ENCODE measurements around the gene RPL35A. TPM values are rescaled to one million over a fixed set of nuclear protein-coding genes. Genes with fewer than 3 reads are reported as not detected.

The RPL35A gene
- total and polyA plus RNA-seq, 2 of the 8 experiments (the other 6 are each of a cell fraction or from before 2014, with no cell fraction given) = 695 to 1,393 TPM

- Histone ChIP-seq H2AFZ (ENCODE audit: low read length) (peak overlapping the region; percentile 42; the same call in 1 of the 2 replicates), H4K20me1 (replicated peaks in 1 of 2; ENCODE audit: control insufficient read depth in 1 of 2, insufficient read depth in 2 of 2, low read length in 2 of 2) (no peaks in the 10 kb centered on the region), H3K23ac (ENCODE audit: insufficient read length) (no peak overlapping the region), H3K79me1 (ENCODE audit: low read depth, low read length) (no peaks in the 10 kb centered on the region), H3K4me1 (replicated peaks in 1 of 4; ENCODE audit: control insufficient read depth in 3 of 4, insufficient read depth in 4 of 4, low read length in 3 of 4) (peaks cover 0 to 9% (median 2%) of the 10 kb centered on the region in 4 experiments; a peak in 2 of 7 replicates), H2BK15ac (ENCODE audit: low read length) (peak overlapping the region; percentile 37; the same call in 1 of the 2 replicates), H3K4me2 (ENCODE audit: insufficient read depth in 1 of 2, low read depth in 2 of 2, low read length in 2 of 2) (peak overlapping the region in 1 of 2 experiments; percentile 15; a peak in 1 of 4 replicates), H2BK5ac (ENCODE audit: low read depth, low read length) (no peak overlapping the region), H3K18ac (ENCODE audit: extremely low read depth, low read length) (0 out of 2 replicates have a peak overlapping the region, but pooled peaks have one; percentile 38), H3K9ac (replicated peaks in 1 of 4; ENCODE audit: extremely low read depth in 1 of 4, low read depth in 3 of 4, low read length in 3 of 4) (0 out of 7 replicates have a peak overlapping the region, but pooled peaks of 1 of the 4 experiments have one; percentile 19), H4K5ac (ENCODE audit: insufficient read length, low read depth, low read length) (no peak overlapping the region), H2BK120ac (replicated peaks; ENCODE audit: low read depth, low read length) (no peak overlapping the region), H3K56ac (replicated peaks; ENCODE audit: insufficient read length, low read depth, low read length) (no peak overlapping the region), H2BK20ac (ENCODE audit: low read length) (0 out of 2 replicates have a peak overlapping the region, but pooled peaks have one; percentile 48), H3K36me3 (ENCODE audit: control insufficient read depth in 2 of 4, insufficient read depth in 4 of 4, low read length in 3 of 4) (no peaks in the 10 kb centered on the region), H3K27ac (ENCODE audit: low read depth, low read length) (peak overlapping the region; percentile 69; the same call in 1 of the 2 replicates), H4K8ac (ENCODE audit: extremely low read depth, insufficient read depth, low read length) (no peak overlapping the region), H3K4ac (replicated peaks; ENCODE audit: insufficient read length, low read depth, low read length) (no peak overlapping the region), H3K4me3 (ENCODE audit: extremely low read depth in 1 of 4, insufficient read depth in 2 of 4, low read depth in 3 of 4, low read length in 4 of 4) (no peak overlapping the region), H2AK5ac (ENCODE audit: low read depth, low read length) (no peak overlapping the region), H3K9me3 (ENCODE audit: insufficient read depth in 2 of 2, low read depth in 1 of 2, low read length in 1 of 2) (no peaks in the 10 kb centered on the region), H3K27me3 (replicated peaks in 1 of 4; ENCODE audit: control insufficient read depth in 3 of 4, extremely low read depth in 1 of 4, insufficient read depth in 3 of 4, low read length in 3 of 4) (no peaks in the 10 kb centered on the region), H4K91ac (replicated peaks; ENCODE audit: insufficient read length, low read length) (peak overlapping the region; percentile 25), H3K14ac (ENCODE audit: insufficient read length) (no peak overlapping the region), H3K79me2 (ENCODE audit: control insufficient read depth in 1 of 2, insufficient read depth in 2 of 2, low read length in 2 of 2) (no peaks in the 10 kb centered on the region), H2BK12ac (ENCODE audit: low read depth, low read length) (no peak overlapping the region; the same call in 1 of the 2 replicates), H3K23me2 (ENCODE audit: low read depth, low read length) (no peaks in the 10 kb centered on the region)
- TF ChIP-seq SUZ12 (IDR thresholded peaks at IDR 0.05; ENCODE audit: low read length) = no peak
- TF ChIP-seq, protein P1, sequence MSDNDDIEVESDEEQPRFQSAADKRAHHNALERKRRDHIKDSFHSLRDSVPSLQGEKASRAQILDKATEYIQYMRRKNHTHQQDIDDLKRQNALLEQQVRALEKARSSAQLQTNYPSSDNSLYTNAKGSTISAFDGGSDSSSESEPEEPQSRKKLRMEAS (IDR thresholded peaks at IDR 0.05) = peak; percentile 21; the same call in 1 of the 2 replicates
- peak; percentile 6; the same call in 1 of the 2 replicates for TF ChIP-seq EGR1 (IDR thresholded peaks at IDR 0.05; ENCODE audit: borderline replicate concordance, low read depth, low read length)
- FAIRE-seq (no peak), DNase-seq (ENCODE audit: low read depth in 1 of 2, low spot score in 2 of 2) (no peak)
- POLR2A ChIA-PET (ENCODE audit: partially characterized antibody) = interaction anchor here (1.0 to 2.3 kb wide), 6 partner anchors 22 to 59 kb away, joined by 3 to 11 read pairs (median 4); partner anchors contain the start of gene RPL35A
- WGBS, 2 experiments (ENCODE audit: extremely low coverage in 1 of 2, insufficient coverage in 1 of 2, insufficient read length in 1 of 2, insufficient replicate concordance in 2 of 2, low coverage in 1 of 2, low lambda C conversion rate in 2 of 2, missing lambda C conversion rate in 1 of 2) = 83% methylated on average over 33 of the region's 33 CpGs; no CpG with 5 or more reads in 1 of the 2 experiments
- CTCF ChIA-PET (ENCODE audit: partially characterized antibody) = interaction anchor here (1.1 to 7.0 kb wide), 6 partner anchors 9 to 30 kb away, joined by 3 to 22 read pairs (median 4); no protein-coding TSS in a partner anchor
Measured at GRCh38 chr3:197912741-197913476, 37.1 kb upstream of the RPL35A start.
